GM06990 (cell line): ENCODE measurements around the gene SEC14L5.
"Not testable (repeated sequence)": the region's sequence is repeated elsewhere in the genome, so short reads cannot be mapped to it uniquely, and the experiment has no call there.

Experiments
- DNase-seq: peaks from one replicate; pipeline ENCODE4 v3.0.0-alpha.2; 2011; ENCODE audit not compliant: insufficient read length; ENCODE audit errors: extremely low read depth
- H3K27me3 ChIP-seq: replicated peaks from 2 replicates; pipeline ENCODE4 v1.6.0; 2011; ENCODE audit warnings: low read length; ENCODE audit not compliant: control insufficient read depth, insufficient read depth
- H3K36me3 ChIP-seq: 2 replicates; pipeline ENCODE4 v1.5.1; 2011; ENCODE audit warnings: low read length; ENCODE audit not compliant: control insufficient read depth, insufficient read depth
- H3K4me3 ChIP-seq: replicated peaks from 2 replicates; pipeline ENCODE4 v1.5.1; 2011; ENCODE audit warnings: low read depth, mild to moderate bottlenecking, control low read depth, low read length
- CTCF ChIP-seq: IDR thresholded peaks from 2 replicates; pipeline ENCODE4 v1.5.1; 2011; ENCODE audit warnings: low read length, control low read depth, mild to moderate bottlenecking, inconsistent platforms; ENCODE audit not compliant: insufficient read depth, poor library complexity, severe bottlenecking

Gene SEC14L5

GRCh38 chr16:4925293-4925607 is 32.9 kb upstream of the SEC14L5 start:
- Histone ChIP-seq H3K27me3 (no peaks in the 10 kb centered on the region), H3K36me3 (no peaks in the 10 kb centered on the region), H3K4me3 (no peak overlapping the region)
- no peak for DNase-seq
- no peak for TF ChIP-seq CTCF

DNA sequence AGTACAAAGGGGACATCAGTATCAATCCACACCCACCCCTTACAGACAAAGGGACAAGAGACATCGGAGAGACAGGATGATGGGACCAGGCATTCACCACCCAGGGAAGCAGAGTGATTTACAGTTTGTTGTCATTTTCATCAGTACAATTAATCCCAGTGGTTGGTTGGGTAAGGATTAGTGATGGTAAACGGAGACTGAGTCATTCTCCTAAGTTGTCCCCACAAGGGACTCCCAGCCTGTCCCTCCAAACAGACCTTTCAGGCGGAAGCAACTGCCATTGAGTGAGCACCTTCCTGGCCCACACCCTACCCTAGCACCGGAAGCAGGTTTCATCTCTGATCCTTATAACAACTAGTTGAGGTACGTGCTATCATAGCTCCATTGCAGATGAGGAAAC is 32.3 kb upstream of the SEC14L5 start:
- H3K36me3 ChIP-seq: no peaks in the 10 kb centered on the region
- no peak overlapping the region for H3K4me3 ChIP-seq
- DNase-seq: no peak
- no peak for TF ChIP-seq CTCF
- no peaks in the 10 kb centered on the region for H3K27me3 ChIP-seq

- Histone ChIP-seq H3K27me3 (no peaks in the 10 kb centered on the region), H3K4me3 (no peak overlapping the region), H3K36me3 (no peaks in the 10 kb centered on the region)
- no peak for DNase-seq
- TF ChIP-seq CTCF: no peak
Observed at GRCh38 chr16:4926928-4927327, 31.2 kb upstream of the SEC14L5 start.

GRCh38 chr16:4927661-4928060 is 30.5 kb upstream of the SEC14L5 start:
- Histone ChIP-seq H3K27me3 (no peaks in the 10 kb centered on the region), H3K36me3 (no peaks in the 10 kb centered on the region), H3K4me3 (no peak overlapping the region)
- no peak for TF ChIP-seq CTCF
- no peak for DNase-seq

GRCh38 chr16:4928227-4928626 is 29.9 kb upstream of the SEC14L5 start:
- no peak for TF ChIP-seq CTCF
- DNase-seq: no peak
- no peaks in the 10 kb centered on the region for H3K36me3 ChIP-seq
- no peak overlapping the region for H3K4me3 ChIP-seq
- H3K27me3 ChIP-seq: no peaks in the 10 kb centered on the region

DNA sequence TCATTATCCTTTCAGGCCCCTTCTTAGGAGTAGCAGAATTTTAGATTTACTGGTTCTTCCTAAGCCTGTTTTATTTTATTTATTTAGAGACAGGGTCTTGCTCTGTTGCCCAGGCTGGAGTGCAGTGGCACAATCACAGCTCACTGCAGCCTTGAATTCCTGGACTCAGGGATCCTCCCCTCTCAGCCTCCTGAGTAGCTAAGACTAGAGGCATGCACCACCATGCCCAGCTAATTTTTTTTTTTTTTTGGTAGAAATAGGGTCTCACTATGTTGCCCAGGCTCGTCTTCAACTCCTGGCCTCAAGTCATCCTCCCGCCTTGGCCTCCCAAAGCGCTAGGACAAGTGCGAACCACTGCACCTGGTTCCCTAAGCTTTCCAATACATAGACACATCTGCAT is 28.5 kb upstream of the SEC14L5 start:
- H3K36me3 ChIP-seq, H3K27me3 ChIP-seq, H3K4me3 ChIP-seq, DNase-seq: not testable (repeated sequence)
